Measurements from ENCODE around the gene PSMA5. TPM values are rescaled to one million over a fixed set of nuclear protein-coding genes. Genes with fewer than 3 reads are reported as not detected.
A peak's percentile ranks its signal among the peaks of the same experiment; 100 is the strongest.
"Not testable (repeated sequence)": the region's sequence is repeated elsewhere in the genome, so short reads cannot be mapped to it uniquely, and the experiment has no call there.

PSMA5 gene
- total RNA-seq (2022): 82.7 and 97.8 TPM in 2 replicates
- percentile 86 among the genes with signal in this experiment for Bru-seq, nascent RNA
- percentile 87 among the genes with signal in this experiment for BruChase-seq, experiment 1, labeled RNA remaining after a 2-hour chase
- BruChase-seq, experiment 2, labeled RNA remaining after a 6-hour chase: percentile 88 among the genes with signal in this experiment
- long read RNA-seq, transcript PSMA5-201 (9 exons, 3,729 nt): major isoform, 190 of 208 reads
- long read RNA-seq, partial matches to known transcripts: 2 of 208 reads
- long read RNA-seq, other reads (novel, unspliced or antisense): 16 of 208 reads

- BruUV-seq (replicated peaks): no TSS peak
- Mint-ChIP-seq H3K4me3 (ENCODE audit: unreplicated experiment) (peak within 1 kb of the TSS; percentile 90), H3K9me3 (ENCODE audit: unreplicated experiment) (no peaks in the 10 kb centered on the region), H3K36me3 (ENCODE audit: insufficient read depth, unreplicated experiment) (peaks cover 19% of the 10 kb centered on the region), H3K27ac (ENCODE audit: unreplicated experiment) (peak within 1 kb of the TSS; percentile 95), H3K4me1 (ENCODE audit: low read depth, unreplicated experiment) (peaks cover 14% of the 10 kb centered on the region), H3K27me3 (ENCODE audit: insufficient read depth, unreplicated experiment) (no peaks in the 10 kb centered on the region)
- POLR2A ChIA-PET: interaction anchor here (0.6 kb wide), 1 partner anchor 590 kb away, joined by 3 read pairs; no protein-coding TSS in a partner anchor
- no peaks in the 10 kb centered on the region; the same call in 1 of the 2 replicates for H3K36me3 ChIP-seq (ENCODE audit: control insufficient read depth, insufficient read depth, low read length)
- peak within 1 kb of the TSS; percentile 61 for H3K4me3 ChIP-seq (ENCODE audit: low read depth, low read length)
- no peak for TF ChIP-seq CTCF (IDR thresholded peaks at IDR 0.05; ENCODE audit: insufficient read depth in 1 of 2, low read depth in 1 of 2, low read length in 1 of 2, severe bottlenecking in 1 of 2, unreplicated experiment in 1 of 2)
- DNase-seq: peak; percentile 92 to 98
- no peaks in the 10 kb centered on the region for H3K27me3 ChIP-seq (replicated peaks; ENCODE audit: control insufficient read depth, insufficient read depth, low read length)
- H3K4me1 ChIP-seq: peaks cover 14% of the 10 kb centered on the region
- intact Hi-C loops (cut with micrococcal nuclease; ENCODE audit: unreplicated experiment): loop anchor here (5.0 kb wide), 2 partner anchors 56 to 106 kb away; partner anchors contain the start of gene ATXN7L2
- H3K9me3 ChIP-seq: no peaks in the 10 kb centered on the region
- CTCF ChIA-PET: interaction anchor here (0.8 kb wide), 1 partner anchor 120 kb away, joined by 4 read pairs; no protein-coding TSS in a partner anchor
These were observed at the start of gene PSMA5 for GRCh38 chr1:109426281-109427170. Gene PSMA5 (minus strand): TSS chr1:109426448. CDS start chr1:109426330, 118 bp downstream.

GRCh38 chr1:109475261-109475660 lies 49.0 kb upstream of the PSMA5 start:
- POLR2A ChIA-PET: no interaction called here
- CTCF ChIA-PET: no interaction called here
- no peak for DNase-seq
- Mint-ChIP-seq H3K4me1 (ENCODE audit: low read depth, unreplicated experiment) (no peaks in the 10 kb centered on the region), H3K27ac (ENCODE audit: unreplicated experiment) (no peak overlapping the region), H3K9me3 (ENCODE audit: unreplicated experiment) (no peaks in the 10 kb centered on the region), H3K36me3 (ENCODE audit: insufficient read depth, unreplicated experiment) (no peaks in the 10 kb centered on the region), H3K4me3 (ENCODE audit: unreplicated experiment) (no peak overlapping the region), H3K27me3 (ENCODE audit: insufficient read depth, unreplicated experiment) (peaks cover 17% of the 10 kb centered on the region)
- no peak for TF ChIP-seq CTCF (IDR thresholded peaks at IDR 0.05; ENCODE audit: insufficient read depth in 1 of 2, low read depth in 1 of 2, low read length in 1 of 2, severe bottlenecking in 1 of 2, unreplicated experiment in 1 of 2)
- BruUV-seq (replicated peaks): no TSS peak
- Histone ChIP-seq H3K4me1 (no peaks in the 10 kb centered on the region), H3K36me3 (ENCODE audit: control insufficient read depth, insufficient read depth, low read length) (no peaks in the 10 kb centered on the region), H3K27me3 (replicated peaks; ENCODE audit: control insufficient read depth, insufficient read depth, low read length) (no peaks in the 10 kb centered on the region; the same call in 1 of the 2 replicates), H3K9me3 (no peaks in the 10 kb centered on the region), H3K4me3 (ENCODE audit: low read depth, low read length) (no peak overlapping the region)
- intact Hi-C loops (cut with micrococcal nuclease; ENCODE audit: unreplicated experiment): no loop called here

- Mint-ChIP-seq H3K27me3 (ENCODE audit: insufficient read depth, unreplicated experiment) (peaks cover 17% of the 10 kb centered on the region), H3K4me3 (ENCODE audit: unreplicated experiment) (no peak overlapping the region), H3K36me3 (ENCODE audit: insufficient read depth, unreplicated experiment) (no peaks in the 10 kb centered on the region), H3K9me3 (ENCODE audit: unreplicated experiment) (no peaks in the 10 kb centered on the region), H3K4me1 (ENCODE audit: low read depth, unreplicated experiment) (no peaks in the 10 kb centered on the region), H3K27ac (ENCODE audit: unreplicated experiment) (no peak overlapping the region)
- no TSS peak for BruUV-seq (replicated peaks)
- no peak overlapping the region for H3K4me3 ChIP-seq (ENCODE audit: low read depth, low read length)
- no peaks in the 10 kb centered on the region for H3K9me3 ChIP-seq
- CTCF ChIA-PET: no interaction called here
- H3K36me3 ChIP-seq (ENCODE audit: control insufficient read depth, insufficient read depth, low read length): no peaks in the 10 kb centered on the region
- no peaks in the 10 kb centered on the region; the same call in 1 of the 2 replicates for H3K27me3 ChIP-seq (replicated peaks; ENCODE audit: control insufficient read depth, insufficient read depth, low read length)
- no peaks in the 10 kb centered on the region for H3K4me1 ChIP-seq
- no peak for DNase-seq
- TF ChIP-seq CTCF (IDR thresholded peaks at IDR 0.05; ENCODE audit: insufficient read depth in 1 of 2, low read depth in 1 of 2, low read length in 1 of 2, severe bottlenecking in 1 of 2, unreplicated experiment in 1 of 2): no peak
- POLR2A ChIA-PET: no interaction called here
- intact Hi-C loops (cut with micrococcal nuclease; ENCODE audit: unreplicated experiment): no loop called here
These were observed 48.4 kb upstream of the PSMA5 start for GRCh38 chr1:109474697-109475096.

- H3K27me3 ChIP-seq (replicated peaks; ENCODE audit: control insufficient read depth, insufficient read depth, low read length); CTCF ChIA-PET; H3K4me3 ChIP-seq (ENCODE audit: low read depth, low read length); POLR2A ChIA-PET; H3K4me1 ChIP-seq; DNase-seq; H3K27ac Mint-ChIP-seq (ENCODE audit: unreplicated experiment); H3K36me3 ChIP-seq (ENCODE audit: control insufficient read depth, insufficient read depth, low read length); H3K36me3 Mint-ChIP-seq (ENCODE audit: insufficient read depth, unreplicated experiment); BruUV-seq (replicated peaks); H3K4me1 Mint-ChIP-seq (ENCODE audit: low read depth, unreplicated experiment); H3K4me3 Mint-ChIP-seq (ENCODE audit: unreplicated experiment); H3K9me3 Mint-ChIP-seq (ENCODE audit: unreplicated experiment); intact Hi-C loops (cut with micrococcal nuclease; ENCODE audit: unreplicated experiment); H3K9me3 ChIP-seq: not testable (repeated sequence)
- peaks cover 14% of the 10 kb centered on the region for H3K27me3 Mint-ChIP-seq (ENCODE audit: insufficient read depth, unreplicated experiment)
These were observed 47.2 kb upstream of the PSMA5 start for GRCh38 chr1:109473284-109474057.

All from Caco-2 (cell line).